Right renal cortex interstitium (tissue), 3 donors: ENCODE measurements around the gene PRDM11. TPM values are rescaled to one million over a fixed set of nuclear protein-coding genes. Genes with fewer than 3 reads are reported as not detected.

Source experiments
- DNase-seq, 3 donors: peaks; one replicate each; pipeline ENCODE4 v3.0.0-alpha.2; 2013; ENCODE audit warnings: low read depth in 3 of 3, low spot score in 2 of 3
- polyA plus RNA-seq, 3 donors: library from polyadenylated mRNA; unstranded; fragments of 120-200 nt; gene quantifications; one replicate each; pipeline ENCODE4 v1.2.1, GENCODE V29; 2013; ENCODE audit not compliant: insufficient read length in 3 of 3

PRDM11 gene
- polyA plus RNA-seq, 3 donors: 18.2 to 19.8 (median 18.5) TPM

DNA sequence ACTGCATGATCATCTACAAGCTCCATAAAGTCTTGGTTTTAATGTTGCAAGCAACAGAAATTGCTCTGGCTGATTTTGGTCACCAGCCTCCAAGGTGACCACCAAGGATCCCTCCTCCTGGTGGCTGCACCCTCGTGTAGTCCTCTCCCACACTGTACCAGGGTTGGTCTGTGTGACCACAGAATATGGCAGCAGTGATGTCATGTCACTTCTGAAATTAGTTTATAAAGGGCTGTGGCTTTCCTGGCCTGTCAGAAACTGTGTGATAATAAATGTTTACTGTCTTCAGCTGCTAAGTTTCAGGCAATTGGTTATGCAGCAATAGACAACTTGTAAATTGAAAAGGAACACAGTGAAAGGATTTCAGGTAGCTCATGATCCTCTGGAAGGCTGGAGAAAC lies 5.3 kb upstream of the PRDM11 start:
- no peak for DNase-seq

DNA sequence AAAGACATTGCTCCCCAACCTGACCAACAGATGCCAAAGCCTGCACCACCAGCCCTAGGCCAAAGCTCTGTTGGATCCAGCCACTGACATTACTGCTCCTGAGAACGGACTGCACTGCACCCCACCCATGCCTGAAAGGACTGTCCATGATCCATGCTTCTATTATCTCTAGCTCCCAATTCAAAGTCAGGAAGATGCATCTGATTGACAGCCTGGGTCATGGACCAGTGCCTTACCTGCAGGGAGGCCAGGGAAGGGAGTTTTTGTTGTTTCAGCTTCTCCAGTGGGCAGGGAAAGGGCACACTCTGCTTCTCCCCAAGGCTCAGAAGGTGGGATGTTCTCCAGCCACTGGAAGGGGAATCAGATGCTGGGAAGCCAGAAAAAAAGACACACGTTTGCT lies 4.8 kb upstream of the PRDM11 start:
- DNase-seq: no peak

DNA sequence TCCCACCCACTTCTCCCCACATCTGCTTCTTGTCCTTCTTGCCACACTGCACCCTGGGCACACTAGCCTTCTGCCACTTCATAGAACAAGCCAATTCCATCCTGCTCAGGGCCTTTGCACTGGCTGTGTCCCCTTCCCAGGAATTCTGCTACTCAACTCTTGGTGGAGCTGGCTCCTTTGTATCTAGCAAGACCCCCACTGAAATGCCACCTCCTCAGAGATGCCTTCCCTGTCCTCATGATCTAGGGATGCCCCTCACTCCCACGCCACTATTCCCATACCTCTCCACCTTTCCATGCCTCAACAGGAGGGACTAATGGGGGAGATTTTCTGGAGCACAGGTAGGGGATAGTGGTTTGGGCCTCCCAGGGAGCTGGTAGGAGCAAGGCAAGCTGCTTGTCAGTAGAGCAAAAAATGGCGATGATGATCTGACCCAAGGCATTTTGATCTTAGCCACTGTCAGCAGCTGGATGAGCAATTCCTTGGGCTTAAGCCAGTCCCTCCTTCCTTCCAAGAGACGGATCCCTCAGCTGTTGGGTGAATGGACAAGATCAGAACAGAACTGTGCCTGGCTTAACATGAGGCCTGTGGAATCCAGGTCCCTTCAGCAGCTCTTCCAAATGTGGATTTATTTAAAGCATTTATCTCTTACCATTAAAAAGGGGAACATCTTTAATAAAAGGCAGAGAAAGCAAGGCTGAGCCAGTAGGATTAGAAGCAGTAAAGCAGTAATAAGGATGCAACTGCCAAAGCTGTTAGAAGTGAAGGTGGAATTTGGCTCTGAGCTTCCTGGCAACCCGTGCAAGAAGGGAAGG lies 4.0 kb upstream of the PRDM11 start:
- no peak for DNase-seq

DNA sequence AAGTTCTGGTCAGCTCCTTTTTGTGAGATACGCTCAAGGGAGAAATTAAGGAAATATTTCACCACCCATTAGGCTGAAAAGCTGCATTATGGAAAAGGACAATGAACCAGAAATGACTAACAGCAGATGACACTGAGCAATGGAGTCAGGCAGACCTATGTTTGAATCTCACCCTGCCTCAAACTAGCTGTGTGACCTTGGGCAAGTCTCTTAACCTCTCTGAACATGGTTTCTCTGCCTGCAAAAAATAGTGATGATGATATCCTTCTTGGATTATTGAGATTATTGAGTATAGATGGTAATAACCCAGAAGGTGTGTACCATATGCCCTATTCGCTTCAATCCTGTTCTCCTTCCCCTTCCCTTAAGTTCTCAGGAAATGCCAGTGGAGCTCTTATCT lies 2.9 kb upstream of the PRDM11 start:
- no peak for DNase-seq

DNA sequence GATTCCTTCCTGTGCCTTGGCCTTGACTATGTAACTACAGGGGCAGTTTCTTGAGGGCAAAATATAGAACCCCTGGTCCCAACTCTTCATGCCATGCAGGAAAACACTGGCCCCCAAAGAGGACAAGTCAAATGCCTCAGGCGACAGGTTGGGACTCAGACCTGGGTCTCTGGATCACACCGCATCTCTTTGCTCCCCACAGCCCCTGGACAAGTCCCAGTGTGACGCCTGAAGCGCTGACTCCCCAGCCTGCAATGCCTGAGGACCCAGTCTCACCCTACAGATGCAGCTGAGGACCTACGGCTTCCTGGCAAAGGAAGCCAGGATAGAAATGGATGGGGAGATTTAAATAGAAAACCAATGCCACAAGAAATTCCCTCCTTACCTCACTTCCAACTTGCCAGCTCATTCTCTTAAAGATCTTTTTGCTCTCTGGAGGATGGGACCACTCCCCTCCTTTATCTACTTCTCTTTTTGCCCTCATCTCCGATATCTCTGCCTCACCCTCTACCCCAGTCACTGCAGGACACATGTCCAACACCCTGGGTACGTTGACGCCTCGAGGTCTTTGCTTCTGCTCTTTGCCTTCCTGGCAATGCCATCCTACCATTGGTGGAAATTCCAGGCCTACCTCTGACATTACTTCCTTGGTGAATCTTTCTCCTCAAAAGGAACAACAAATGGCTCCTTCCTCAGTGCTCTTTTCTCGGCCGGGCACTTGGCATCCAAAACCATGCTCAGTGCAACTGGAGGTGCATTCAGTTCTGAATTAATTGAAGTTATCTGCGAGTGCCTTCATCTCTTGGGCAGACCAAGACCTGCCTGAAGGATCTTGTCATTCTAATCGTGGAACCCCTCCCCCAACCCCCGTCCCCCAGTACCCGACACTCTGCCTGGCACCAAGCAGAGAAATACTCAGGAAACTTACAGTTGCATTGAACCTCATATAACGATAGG lies 2.0 kb upstream of the PRDM11 start:
- DNase-seq: no peak

DNA sequence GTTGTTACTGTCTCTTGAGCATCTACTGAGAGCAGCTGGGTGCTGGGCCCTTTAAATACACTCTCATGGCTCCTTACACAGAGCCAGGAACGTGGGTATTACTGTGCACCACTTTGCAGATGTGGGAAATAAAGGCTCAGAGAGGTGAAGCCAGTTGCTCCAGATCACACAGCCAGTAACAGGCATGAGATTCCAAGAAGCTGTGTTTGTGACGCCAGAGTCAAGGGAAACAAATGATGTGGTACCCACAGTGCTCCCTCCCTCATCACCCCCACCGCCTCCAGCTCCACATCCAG lies 1.4 kb upstream of the PRDM11 start:
- DNase-seq: no peak

DNA sequence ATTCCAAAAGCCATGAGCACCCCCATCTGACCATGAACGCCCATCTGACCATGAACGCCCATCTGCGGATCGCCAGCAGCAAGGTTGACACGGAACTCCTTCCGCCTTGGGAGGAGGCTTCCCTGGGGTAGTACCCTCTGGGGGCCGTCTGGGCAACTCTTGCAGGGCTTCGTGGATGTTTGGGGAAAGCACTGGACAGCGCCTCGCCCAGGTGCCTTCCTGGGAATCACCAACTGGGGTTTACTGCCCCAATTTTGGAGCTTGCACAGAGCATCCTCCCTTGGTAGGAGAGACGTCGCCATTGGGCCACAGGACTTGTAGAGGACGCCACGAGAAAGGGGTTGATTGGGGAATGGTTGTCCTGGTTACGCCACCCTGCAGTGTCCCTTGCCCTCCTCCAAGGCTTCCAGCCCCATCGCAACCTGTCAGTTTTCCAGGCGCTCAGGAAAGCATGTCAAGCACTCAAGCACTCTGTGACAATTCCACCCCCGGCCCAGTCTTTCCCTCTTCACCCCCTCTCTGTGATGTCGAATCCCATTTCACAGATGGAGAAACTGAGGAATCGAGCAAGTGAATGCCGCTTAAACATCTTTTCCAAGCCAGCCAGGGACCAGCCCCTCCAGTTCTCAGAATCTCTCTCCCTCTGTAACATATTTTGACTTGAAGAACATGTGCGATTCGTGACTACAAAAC lies 914 bp upstream of the PRDM11 start:
- no peak for DNase-seq

DNA sequence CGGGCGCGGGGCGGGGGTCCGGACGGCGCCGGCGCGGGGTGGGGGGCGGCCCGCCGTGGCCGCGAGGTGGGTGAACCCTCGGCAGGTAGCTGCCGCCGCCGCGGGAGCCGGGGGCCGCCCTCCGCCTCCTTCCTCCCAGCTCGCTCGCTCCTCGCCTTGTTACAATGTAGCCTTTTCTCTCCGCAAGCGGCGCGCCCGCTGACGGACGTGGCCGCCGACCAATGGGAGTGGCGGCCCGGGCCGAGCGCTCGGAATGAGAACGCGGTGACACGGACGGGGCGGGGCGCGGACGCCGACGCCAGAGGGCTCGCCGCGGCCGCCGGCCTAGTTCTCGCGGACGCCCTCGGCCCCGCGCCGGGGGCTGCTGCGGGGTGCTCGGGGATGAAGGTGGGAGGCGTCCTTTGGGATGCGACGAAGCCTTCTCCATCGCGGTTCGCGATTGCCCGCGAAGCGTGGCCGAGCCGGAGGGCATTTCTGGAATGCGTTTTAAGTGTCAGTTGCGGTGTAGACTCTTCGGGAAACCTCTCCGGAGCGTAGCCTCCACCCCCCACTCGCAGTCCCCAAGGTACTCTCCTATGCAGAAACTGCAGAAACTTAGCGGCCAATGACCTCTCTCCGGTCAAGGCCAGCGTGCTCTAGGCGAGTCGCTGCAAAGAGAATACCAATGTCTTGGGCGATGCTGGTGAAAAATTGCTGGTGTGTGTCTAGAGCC lies 734 bp downstream of the PRDM11 start:
- peak; percentile 65 to 88 (median 88) for DNase-seq

DNA sequence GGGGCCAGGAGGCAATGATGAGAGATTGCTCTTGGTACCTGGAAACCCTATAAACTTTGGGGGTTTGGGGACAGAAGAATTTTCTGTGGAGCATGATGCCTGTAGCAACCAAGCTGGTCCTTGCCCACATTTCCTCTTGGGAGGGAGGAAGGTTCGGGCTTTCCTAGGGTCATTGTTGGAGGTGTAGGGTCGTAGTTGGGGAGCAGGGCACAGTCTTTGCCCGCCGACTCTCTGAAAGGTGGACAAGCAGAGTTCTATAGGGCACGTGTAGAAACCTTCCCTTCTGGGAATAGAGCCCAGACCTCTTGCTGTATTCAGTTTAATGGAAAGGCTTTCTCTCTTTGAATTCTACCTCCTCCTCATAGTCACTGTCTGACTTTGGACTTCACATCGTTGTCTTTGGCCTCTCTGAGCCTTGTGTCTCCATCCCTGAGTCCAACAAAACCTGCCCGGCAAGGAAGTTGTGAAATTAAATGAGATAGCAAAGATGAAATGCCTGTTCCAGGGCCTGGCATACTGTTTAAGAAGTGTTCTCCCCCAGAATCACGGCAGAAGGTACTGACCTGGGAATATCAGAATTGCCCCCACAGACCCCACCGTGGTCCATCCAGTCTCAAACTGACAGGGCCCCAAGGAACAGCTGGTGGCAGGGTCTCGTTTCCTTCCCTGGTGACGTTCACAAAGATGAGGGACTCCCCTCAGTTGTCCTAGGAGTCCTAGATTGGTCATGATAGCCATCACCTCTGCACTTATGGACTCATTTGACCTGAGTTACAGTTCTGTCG lies 1.6 kb downstream of the PRDM11 start:
- no peak for DNase-seq

DNA sequence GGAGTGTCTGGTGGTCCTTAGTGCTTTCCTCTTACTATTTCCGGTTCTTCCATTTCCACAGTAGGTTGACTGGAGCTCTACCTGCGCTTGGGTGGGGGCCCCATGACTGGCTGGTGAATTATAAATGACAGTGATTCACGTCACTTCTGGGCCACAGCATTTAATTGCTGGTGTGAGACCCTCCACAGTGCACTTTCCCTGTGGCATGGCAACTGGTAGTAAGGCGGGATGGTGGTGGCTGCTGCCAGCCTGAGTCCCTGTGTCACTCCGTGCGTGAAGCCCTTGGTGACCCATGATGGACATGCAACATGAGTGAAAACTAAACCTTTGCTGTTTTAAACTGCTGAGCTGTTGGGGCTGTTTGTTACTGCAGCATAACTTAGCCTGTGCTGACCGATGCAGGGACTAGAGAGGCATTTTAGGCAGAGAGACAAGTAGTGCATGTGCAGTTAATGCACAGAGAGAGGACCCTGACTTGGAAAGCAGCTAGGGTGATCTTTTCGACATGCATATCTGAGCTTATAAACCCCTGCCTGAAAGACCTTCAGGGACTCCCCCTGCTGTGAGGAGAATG lies 3.1 kb downstream of the PRDM11 start:
- DNase-seq: no peak

- DNase-seq: no peak
Measured at GRCh38 chr11:45150301-45150700, 3.9 kb downstream of the PRDM11 start.

DNA sequence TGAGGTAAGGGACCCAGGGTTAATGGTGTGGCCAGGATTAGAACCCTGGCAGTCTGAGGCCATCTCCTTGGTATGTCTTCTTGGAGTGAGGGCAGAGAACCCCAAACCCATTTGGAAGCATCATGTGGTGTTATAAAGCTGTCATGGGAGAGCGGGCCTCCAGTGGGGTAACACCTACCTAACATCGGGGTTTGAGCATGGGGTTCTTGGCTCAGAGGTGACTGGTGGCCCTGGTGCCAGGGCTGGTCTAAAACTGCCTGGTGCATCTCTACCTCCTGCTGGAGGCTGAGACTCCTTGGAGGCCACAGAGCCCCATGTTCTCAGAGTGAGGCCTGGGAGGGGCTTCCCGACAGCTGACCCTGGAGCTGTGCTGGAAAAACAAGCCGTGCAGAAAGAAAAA lies 4.5 kb downstream of the PRDM11 start:
- DNase-seq: no peak

DNA sequence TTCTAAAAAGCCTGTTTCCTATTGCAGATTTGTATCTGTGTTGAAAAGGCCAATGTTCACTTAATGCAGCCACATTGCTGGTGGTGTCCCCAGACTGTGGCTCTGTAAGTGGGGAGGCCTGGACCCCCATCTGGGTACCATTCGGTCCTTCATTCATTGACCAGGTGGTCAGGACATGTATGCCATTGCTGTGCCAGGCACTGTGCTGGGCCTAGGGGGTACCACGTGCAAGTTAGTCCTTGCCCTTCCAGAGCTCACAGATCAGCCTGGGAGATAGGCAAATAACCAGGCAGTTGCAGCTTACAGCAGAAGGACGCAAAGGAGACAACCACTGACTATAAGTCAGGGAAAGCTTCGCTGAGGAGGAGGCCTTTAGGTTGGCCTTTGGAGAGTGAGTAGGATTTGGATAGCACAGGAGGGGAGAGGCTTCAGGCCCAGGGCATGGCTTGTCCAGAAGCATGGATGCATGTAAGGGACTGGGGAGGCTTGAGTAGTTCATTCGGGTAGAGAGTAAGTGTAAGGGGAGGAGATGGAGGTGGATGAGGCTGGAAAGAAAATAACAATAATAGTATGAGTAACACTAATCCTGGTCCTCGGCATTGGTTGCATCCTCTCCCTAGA lies 5.0 kb downstream of the PRDM11 start:
- DNase-seq: no peak

DNA sequence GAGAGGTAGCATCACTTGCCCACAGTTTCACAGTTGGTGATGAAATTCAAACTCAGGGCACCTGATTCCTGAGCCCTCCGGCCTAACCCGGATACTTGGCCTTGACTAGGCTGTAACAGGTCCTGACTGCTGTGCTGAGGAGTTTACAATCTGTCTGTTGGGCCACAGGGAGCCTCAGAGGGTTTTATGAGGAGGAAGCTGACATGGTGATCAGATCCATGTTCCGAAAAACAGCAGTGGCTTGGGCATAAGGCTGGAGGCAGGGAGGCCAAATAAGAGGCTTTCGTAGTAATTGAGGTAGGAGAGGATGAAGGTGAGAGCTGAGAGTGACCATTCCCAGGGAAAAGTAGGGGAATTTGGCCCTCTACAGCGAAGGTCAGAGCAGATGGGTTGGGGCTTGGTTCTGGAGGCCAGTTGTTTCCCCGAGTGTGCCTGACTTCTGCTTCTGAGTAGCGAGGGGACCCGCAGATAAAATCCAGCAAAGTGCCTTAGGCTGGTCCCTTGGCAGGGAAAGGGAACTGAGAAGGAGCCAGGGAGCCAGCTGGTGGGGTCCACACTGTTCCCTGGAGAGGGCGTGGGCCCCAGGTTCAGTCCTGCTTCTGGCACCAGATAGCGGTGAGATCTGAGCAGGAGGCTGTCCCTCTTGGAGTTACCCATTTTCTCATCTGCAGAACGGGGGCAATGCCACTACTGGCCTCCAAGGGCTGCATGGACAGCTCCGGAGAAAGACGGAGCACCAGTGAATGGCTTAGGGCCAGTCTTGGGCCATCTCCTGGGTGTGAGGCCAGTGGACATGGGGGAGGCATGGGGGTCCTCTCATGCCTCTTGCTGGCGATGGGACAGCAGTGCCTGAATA lies 6.5 kb downstream of the PRDM11 start:
- no peak for DNase-seq

- no peak for DNase-seq
Measured at GRCh38 chr11:45154276-45154675, 7.8 kb downstream of the PRDM11 start.

- DNase-seq: no peak
Measured at GRCh38 chr11:45155058-45155551, 8.7 kb downstream of the PRDM11 start.

DNA sequence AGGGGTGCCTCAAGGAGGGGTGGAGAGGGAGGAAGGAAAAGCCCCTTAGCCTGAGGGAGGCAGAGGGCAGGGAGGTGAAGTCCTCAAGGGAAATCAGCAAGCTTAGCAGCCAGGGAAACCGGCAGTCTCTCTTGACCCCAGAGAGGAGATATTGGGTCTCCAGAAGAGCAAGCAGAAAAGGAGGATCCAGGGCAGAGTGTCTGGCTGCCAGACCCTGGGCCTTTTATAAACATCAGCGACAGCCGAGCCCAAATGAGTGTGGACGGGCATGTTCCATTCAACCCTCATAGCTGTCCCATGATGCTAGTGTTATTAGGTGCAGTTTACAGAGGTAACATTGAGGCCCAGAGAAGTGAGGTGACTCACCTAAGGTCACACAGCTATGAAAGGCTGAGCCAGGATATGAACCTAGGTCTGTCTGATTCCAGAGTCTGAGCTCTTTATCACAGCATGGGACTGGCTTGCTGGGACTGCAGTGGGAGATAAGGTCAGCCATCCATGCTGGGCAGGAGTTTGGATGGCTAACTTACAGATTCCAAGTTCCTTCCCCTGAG lies 9.3 kb downstream of the PRDM11 start:
- DNase-seq: no peak

DNA sequence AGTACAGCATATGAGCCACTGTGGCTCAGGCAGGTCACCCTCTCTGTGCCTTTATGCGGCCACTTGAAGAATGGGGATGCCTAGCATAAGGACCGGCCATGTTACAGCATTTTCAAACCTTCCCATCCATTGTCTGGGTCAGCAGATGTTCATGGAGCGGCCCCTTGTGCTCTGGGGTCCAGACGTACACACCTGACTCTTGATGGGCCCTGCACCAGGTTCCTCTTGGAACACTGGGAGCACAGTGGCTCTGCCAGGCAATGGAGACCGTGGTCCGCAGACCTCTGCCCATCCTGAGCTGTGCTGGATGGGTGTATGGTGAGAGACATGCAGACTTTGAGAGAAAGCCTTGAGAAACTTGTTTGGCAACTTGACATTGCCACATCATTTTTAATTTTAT lies 9.8 kb downstream of the PRDM11 start:
- no peak for DNase-seq
